Measurements from ENCODE around the gene PCBD2. TPM values are rescaled to one million over a fixed set of nuclear protein-coding genes. Genes with fewer than 3 reads are reported as not detected.

PCBD2 gene
- total and polyA plus RNA-seq, 5 donors from 2014 or later = 10.3 to 12.5 (median 10.6) TPM

- no peak for DNase-seq
- Mint-ChIP-seq H3K36me3 (peaks cover 11% of the 10 kb centered on the region), H3K27me3 (no peaks in the 10 kb centered on the region), H3K4me1 (peaks cover 0 to 13% (median 7%) of the 10 kb centered on the region in 4 donors), H3K9me3 (no peaks in the 10 kb centered on the region), H3K4me3 (peak overlapping the region in 1 of 4 donors; percentile 16), H3K27ac (peak overlapping the region in 1 of 3 donors; percentile 66)
- no peak overlapping the region for H3K4me3 ChIP-seq (ENCODE audit: low read depth, low read length)
- H3K36me3 ChIP-seq (ENCODE audit: control insufficient read depth, insufficient read depth, low read length) = peaks cover 47% of the 10 kb centered on the region
- ATAC-seq (ENCODE audit: low read depth in 2 of 2) = no peak
- H3K27ac ChIP-seq (ENCODE audit: insufficient read depth, low read length, poor library complexity, severe bottlenecking) = no peak overlapping the region
- no peaks in the 10 kb centered on the region for H3K27me3 ChIP-seq (ENCODE audit: control insufficient read depth, insufficient read depth, low read length)
- no peaks in the 10 kb centered on the region for H3K9me3 ChIP-seq (ENCODE audit: control insufficient read depth in 2 of 2, low read length in 2 of 2)
- no peaks in the 10 kb centered on the region for H3K4me1 ChIP-seq (ENCODE audit: control insufficient read depth, insufficient read depth, low read length, poor library complexity, severe bottlenecking)
Measured at GRCh38 chr5:134911285-134912206, 6.6 kb downstream of the PCBD2 start.

GRCh38 chr5:134913254-134913653 is 8.3 kb downstream of the PCBD2 start:
- ATAC-seq (ENCODE audit: low read depth in 2 of 2) = no peak
- no peaks in the 10 kb centered on the region for H3K9me3 Mint-ChIP-seq
- Histone ChIP-seq H3K9me3 (ENCODE audit: control insufficient read depth in 2 of 2, low read length in 2 of 2) (no peaks in the 10 kb centered on the region), H3K4me1 (ENCODE audit: control insufficient read depth, insufficient read depth, low read length, poor library complexity, severe bottlenecking) (no peaks in the 10 kb centered on the region), H3K27me3 (ENCODE audit: control insufficient read depth, insufficient read depth, low read length) (no peaks in the 10 kb centered on the region), H3K36me3 (ENCODE audit: control insufficient read depth, insufficient read depth, low read length) (peaks cover 55% of the 10 kb centered on the region), H3K4me3 (ENCODE audit: low read depth, low read length) (no peak overlapping the region), H3K27ac (ENCODE audit: insufficient read depth, low read length, poor library complexity, severe bottlenecking) (no peak overlapping the region)
- H3K36me3 Mint-ChIP-seq = peaks cover 21% of the 10 kb centered on the region
- no peak overlapping the region for H3K4me3 Mint-ChIP-seq
- peaks cover 0 to 15% (median 12%) of the 10 kb centered on the region in 4 donors for H3K4me1 Mint-ChIP-seq
- H3K27me3 Mint-ChIP-seq = no peaks in the 10 kb centered on the region
- H3K27ac Mint-ChIP-seq = no peak overlapping the region
- no peak for DNase-seq

DNA sequence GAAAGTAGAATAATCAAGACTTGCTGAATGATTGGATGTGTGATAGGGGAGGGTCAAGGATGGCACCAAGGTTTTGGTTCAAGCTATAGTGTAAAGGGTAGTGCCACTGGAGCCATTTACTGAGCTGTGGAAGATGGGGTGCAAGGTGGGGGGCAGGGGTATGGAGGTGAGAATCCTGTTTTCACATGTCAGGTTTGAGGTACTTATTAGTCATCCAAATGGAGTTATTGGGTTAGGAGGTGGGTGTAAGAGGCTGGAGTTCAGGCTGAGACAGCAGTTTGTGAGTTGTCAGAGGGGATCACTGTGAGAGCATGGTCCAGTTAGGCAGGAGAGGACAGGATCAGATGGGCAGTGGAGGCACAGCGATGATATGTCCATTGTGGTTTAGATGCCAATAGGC is 8.9 kb downstream of the PCBD2 start:
- Histone ChIP-seq H3K36me3 (ENCODE audit: control insufficient read depth, insufficient read depth, low read length) (peaks cover 55% of the 10 kb centered on the region), H3K9me3 (ENCODE audit: control insufficient read depth in 2 of 2, low read length in 2 of 2) (no peaks in the 10 kb centered on the region), H3K4me1 (ENCODE audit: control insufficient read depth, insufficient read depth, low read length, poor library complexity, severe bottlenecking) (no peaks in the 10 kb centered on the region), H3K27me3 (ENCODE audit: control insufficient read depth, insufficient read depth, low read length) (no peaks in the 10 kb centered on the region), H3K4me3 (ENCODE audit: low read depth, low read length) (no peak overlapping the region), H3K27ac (ENCODE audit: insufficient read depth, low read length, poor library complexity, severe bottlenecking) (no peak overlapping the region)
- H3K36me3 Mint-ChIP-seq = peaks cover 22% of the 10 kb centered on the region
- H3K27me3 Mint-ChIP-seq = no peaks in the 10 kb centered on the region
- ATAC-seq (ENCODE audit: low read depth in 2 of 2) (no peak), DNase-seq (no peak)
- H3K9me3 Mint-ChIP-seq = no peaks in the 10 kb centered on the region
- H3K4me3 Mint-ChIP-seq = no peak overlapping the region
- H3K27ac Mint-ChIP-seq = no peak overlapping the region
- H3K4me1 Mint-ChIP-seq = peaks cover 2 to 17% (median 14%) of the 10 kb centered on the region in 4 donors

GRCh38 chr5:134917070-134917815 is 12.3 kb downstream of the PCBD2 start:
- peaks cover 34% of the 10 kb centered on the region for H3K36me3 Mint-ChIP-seq

GRCh38 chr5:134918861-134919260 is 13.9 kb downstream of the PCBD2 start:
- H3K27ac Mint-ChIP-seq = peak overlapping the region; percentile 43 to 72 (median 56)
- Histone ChIP-seq H3K27ac (ENCODE audit: insufficient read depth, low read length, poor library complexity, severe bottlenecking) (no peak overlapping the region), H3K9me3 (ENCODE audit: control insufficient read depth in 2 of 2, low read length in 2 of 2) (no peaks in the 10 kb centered on the region), H3K27me3 (ENCODE audit: control insufficient read depth, insufficient read depth, low read length) (no peaks in the 10 kb centered on the region), H3K36me3 (ENCODE audit: control insufficient read depth, insufficient read depth, low read length) (peaks cover 42% of the 10 kb centered on the region), H3K4me1 (ENCODE audit: control insufficient read depth, insufficient read depth, low read length, poor library complexity, severe bottlenecking) (no peaks in the 10 kb centered on the region), H3K4me3 (ENCODE audit: low read depth, low read length) (no peak overlapping the region)
- DNase-seq = no peak
- H3K36me3 Mint-ChIP-seq = peaks cover 37% of the 10 kb centered on the region
- H3K4me1 Mint-ChIP-seq = peaks cover 16 to 23% (median 19%) of the 10 kb centered on the region in 4 donors
- ATAC-seq (ENCODE audit: low read depth in 2 of 2) = no peak
- no peak overlapping the region for H3K4me3 Mint-ChIP-seq
- H3K27me3 Mint-ChIP-seq = no peaks in the 10 kb centered on the region
- peaks cover 0 to 2% (median 0%) of the 10 kb centered on the region in 7 donors for H3K9me3 Mint-ChIP-seq

More at GRCh38 chr5:134917070-134917815, 12.3 kb downstream of the PCBD2 start:
- no peak overlapping the region for H3K4me3 ChIP-seq (ENCODE audit: low read depth, low read length)
- peaks cover 54% of the 10 kb centered on the region for H3K36me3 ChIP-seq (ENCODE audit: control insufficient read depth, insufficient read depth, low read length)
- H3K27me3 ChIP-seq (ENCODE audit: control insufficient read depth, insufficient read depth, low read length) = no peaks in the 10 kb centered on the region
- Mint-ChIP-seq H3K9me3 (peaks cover 0 to 2% (median 0%) of the 10 kb centered on the region in 7 donors), H3K27ac (no peak overlapping the region), H3K4me1 (peaks cover 16 to 23% (median 19%) of the 10 kb centered on the region in 4 donors), H3K27me3 (no peaks in the 10 kb centered on the region), H3K4me3 (no peak overlapping the region)
- ATAC-seq (ENCODE audit: low read depth in 2 of 2) (no peak), DNase-seq (no peak)
- no peak overlapping the region for H3K27ac ChIP-seq (ENCODE audit: insufficient read depth, low read length, poor library complexity, severe bottlenecking)
- no peaks in the 10 kb centered on the region for H3K4me1 ChIP-seq (ENCODE audit: control insufficient read depth, insufficient read depth, low read length, poor library complexity, severe bottlenecking)
- no peaks in the 10 kb centered on the region for H3K9me3 ChIP-seq (ENCODE audit: control insufficient read depth in 2 of 2, low read length in 2 of 2)

DNA sequence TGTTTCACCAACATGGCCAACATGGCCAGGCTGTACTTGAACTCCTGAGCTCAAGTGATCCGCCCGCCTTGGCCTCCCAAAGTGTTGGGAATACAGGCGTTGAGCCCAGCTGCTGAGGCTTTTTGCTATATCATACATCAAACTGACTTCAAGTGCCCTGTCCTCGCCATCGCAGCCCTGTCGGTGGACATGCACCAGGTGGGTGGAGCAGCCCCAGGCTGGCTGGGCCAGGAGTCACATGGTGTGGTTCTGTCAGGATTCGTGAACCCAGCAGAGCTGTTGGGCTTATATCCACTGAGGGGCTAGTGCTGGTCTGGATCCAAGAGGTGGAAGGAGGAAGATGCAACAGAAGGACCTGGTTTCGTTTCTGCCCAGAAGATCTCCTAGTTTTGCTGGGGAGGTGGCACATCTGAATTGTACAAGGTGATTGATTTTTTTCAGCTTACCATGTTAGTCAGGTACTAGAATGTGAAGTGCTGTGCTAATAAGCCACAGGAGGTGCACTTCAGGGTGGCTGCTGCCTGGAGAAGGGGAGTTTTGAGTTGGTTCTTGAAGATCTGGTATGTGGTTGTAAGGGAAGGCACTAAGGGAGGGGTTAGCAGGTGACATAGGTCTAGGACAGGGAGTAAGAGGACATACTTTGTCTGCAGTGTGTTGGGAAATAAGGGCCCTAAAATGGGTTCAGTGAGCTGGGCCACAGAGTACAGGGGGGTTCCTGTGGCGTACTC is 16.1 kb downstream of the PCBD2 start:
- H3K4me3 Mint-ChIP-seq = no peak overlapping the region
- peak overlapping the region in 2 of 3 donors; percentile 5 to 70 for H3K27ac Mint-ChIP-seq

DNA sequence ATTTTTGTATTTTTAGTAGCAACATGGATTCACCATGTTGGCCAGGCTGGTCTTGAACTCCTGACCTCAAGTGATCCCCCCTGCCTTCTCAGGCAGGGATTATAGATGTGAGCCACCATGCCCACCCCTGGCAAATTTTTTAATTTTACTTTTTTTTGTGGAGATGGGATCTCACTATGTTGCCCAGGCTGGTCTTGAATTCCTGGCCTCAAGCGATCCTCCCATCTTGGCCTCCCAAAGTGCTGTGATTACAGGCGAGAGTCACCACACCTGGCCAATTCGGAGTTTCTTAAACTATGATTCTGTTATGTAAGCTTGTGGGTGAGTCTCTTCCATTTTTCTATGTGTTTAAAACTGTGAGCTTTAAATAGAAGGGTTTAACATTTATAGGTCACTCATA is 27.6 kb downstream of the PCBD2 start:
- peaks cover 39% of the 10 kb centered on the region for H3K36me3 ChIP-seq (ENCODE audit: control insufficient read depth, insufficient read depth, low read length)
- no peak overlapping the region for H3K4me3 ChIP-seq (ENCODE audit: low read depth, low read length)
- Mint-ChIP-seq H3K27ac (no peak overlapping the region), H3K9me3 (no peaks in the 10 kb centered on the region), H3K36me3 (peaks cover 12% of the 10 kb centered on the region), H3K27me3 (no peaks in the 10 kb centered on the region), H3K4me3 (no peak overlapping the region), H3K4me1 (peaks cover 0 to 4% (median 1%) of the 10 kb centered on the region in 4 donors)
- no peak for DNase-seq
- no peaks in the 10 kb centered on the region for H3K9me3 ChIP-seq (ENCODE audit: control insufficient read depth in 2 of 2, low read length in 2 of 2)
- H3K27me3 ChIP-seq (ENCODE audit: control insufficient read depth, insufficient read depth, low read length) = no peaks in the 10 kb centered on the region
- no peak overlapping the region for H3K27ac ChIP-seq (ENCODE audit: insufficient read depth, low read length, poor library complexity, severe bottlenecking)
- H3K4me1 ChIP-seq (ENCODE audit: control insufficient read depth, insufficient read depth, low read length, poor library complexity, severe bottlenecking) = no peaks in the 10 kb centered on the region
- no peak for ATAC-seq (ENCODE audit: low read depth in 2 of 2)

More for the DNA sequence above, 16.1 kb downstream of the PCBD2 start:
- H3K27ac ChIP-seq (ENCODE audit: insufficient read depth, low read length, poor library complexity, severe bottlenecking) = no peak overlapping the region
- Mint-ChIP-seq H3K27me3 (no peaks in the 10 kb centered on the region), H3K4me1 (peaks cover 16 to 23% (median 19%) of the 10 kb centered on the region in 4 donors), H3K36me3 (peaks cover 37% of the 10 kb centered on the region), H3K9me3 (peaks cover 0 to 2% (median 0%) of the 10 kb centered on the region in 7 donors)
- no peaks in the 10 kb centered on the region for H3K4me1 ChIP-seq (ENCODE audit: control insufficient read depth, insufficient read depth, low read length, poor library complexity, severe bottlenecking)
- H3K36me3 ChIP-seq (ENCODE audit: control insufficient read depth, insufficient read depth, low read length) = peaks cover 27% of the 10 kb centered on the region
- no peak overlapping the region for H3K4me3 ChIP-seq (ENCODE audit: low read depth, low read length)
- ATAC-seq (ENCODE audit: low read depth in 2 of 2) = no peak
- no peaks in the 10 kb centered on the region for H3K9me3 ChIP-seq (ENCODE audit: control insufficient read depth in 2 of 2, low read length in 2 of 2)
- no peaks in the 10 kb centered on the region for H3K27me3 ChIP-seq (ENCODE audit: control insufficient read depth, insufficient read depth, low read length)
- DNase-seq = no peak
